Activated CD4-positive, alpha-beta memory T cell treated with anti-CD3 and anti-CD28 coated beads, Interleukin-2, amount 10 ng/mL, durations not matched to agents 7 days and 5 days (primary cell): ENCODE data around the gene LAMA2. TPM values are rescaled to one million over a fixed set of nuclear protein-coding genes. Genes with fewer than 3 reads are reported as not detected.

Source experiments
- CTCF ChIA-PET: fragments of 350-600 bp; sonication (Branson Sonifier 250); formaldehyde crosslinking; loops from one replicate; lab custom pipeline; 2021; ENCODE audit warnings: antibody characterized with exemption, inconsistent platforms; lab: Charles Lee
- POLR2A ChIA-PET: fragments of 350-600 bp; sonication (Branson Sonifier 250); formaldehyde crosslinking; loops from one replicate; lab custom pipeline; 2021; ENCODE audit warnings: antibody characterized with exemption; lab: Charles Lee
- DNase-seq: peaks from one replicate; pipeline ENCODE4 v3.0.0-alpha.2; 2020
- H3K27ac Mint-ChIP-seq: one replicate; pipeline ENCODE4 v1.8.0; 2021; ENCODE audit warnings: mild to moderate bottlenecking, mixed read lengths
- H3K27me3 Mint-ChIP-seq: one replicate; pipeline ENCODE4 v1.8.0; 2021; ENCODE audit warnings: mixed read lengths
- H3K36me3 Mint-ChIP-seq: one replicate; pipeline ENCODE4 v1.8.0; 2021; ENCODE audit warnings: low read depth, mixed read lengths
- H3K4me1 Mint-ChIP-seq: one replicate; pipeline ENCODE4 v1.8.0; 2021; ENCODE audit warnings: mixed read lengths
- H3K4me3 Mint-ChIP-seq: one replicate; pipeline ENCODE4 v1.8.0; 2021; ENCODE audit warnings: mild to moderate bottlenecking, mixed read lengths
- H3K9me3 Mint-ChIP-seq: one replicate; pipeline ENCODE4 v1.8.0; 2021; ENCODE audit warnings: mixed read lengths
- total RNA-seq, 2 experiments: library from RNA; stranded (reverse); gene quantifications; one replicate each; pipeline ENCODE4 v1.2.3, GENCODE V29; 2021

The LAMA2 gene
- total RNA-seq, 2 experiments from 2014 or later = 0.15 to 0.53 TPM

DNA sequence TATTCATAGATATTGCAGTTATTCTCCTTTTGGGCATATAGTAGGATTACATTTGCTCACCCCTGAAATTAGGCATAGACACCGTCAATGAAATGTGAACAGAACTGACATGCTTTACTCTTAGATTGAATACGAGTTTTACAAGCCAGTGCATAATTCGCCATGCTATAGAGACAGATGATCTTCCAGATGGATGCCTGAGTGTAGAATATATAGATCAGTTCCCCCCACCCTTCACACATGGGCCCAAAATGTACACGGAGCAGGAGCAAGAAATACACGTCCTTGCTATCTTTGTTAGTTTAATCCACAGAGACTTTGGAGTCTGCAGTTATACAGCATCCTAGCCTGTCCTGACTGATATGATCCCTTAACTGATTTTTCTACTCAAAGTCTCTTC lies 47.4 kb downstream of the LAMA2 start:
- Mint-ChIP-seq H3K9me3 (no peaks in the 10 kb centered on the region), H3K27ac (no peak overlapping the region), H3K36me3 (no peaks in the 10 kb centered on the region), H3K4me1 (no peaks in the 10 kb centered on the region), H3K4me3 (no peak overlapping the region), H3K27me3 (no peaks in the 10 kb centered on the region)
- CTCF ChIA-PET = no interaction called here
- no peak for DNase-seq
- POLR2A ChIA-PET = no interaction called here

GRCh38 chr6:128932061-128932460 lies 49.1 kb downstream of the LAMA2 start:
- no peak for DNase-seq
- ChIA-PET POLR2A (no interaction called here), CTCF (no interaction called here)
- Mint-ChIP-seq H3K4me1 (no peaks in the 10 kb centered on the region), H3K4me3 (no peak overlapping the region), H3K9me3 (no peaks in the 10 kb centered on the region), H3K27ac (no peak overlapping the region), H3K27me3 (no peaks in the 10 kb centered on the region), H3K36me3 (no peaks in the 10 kb centered on the region)

DNA sequence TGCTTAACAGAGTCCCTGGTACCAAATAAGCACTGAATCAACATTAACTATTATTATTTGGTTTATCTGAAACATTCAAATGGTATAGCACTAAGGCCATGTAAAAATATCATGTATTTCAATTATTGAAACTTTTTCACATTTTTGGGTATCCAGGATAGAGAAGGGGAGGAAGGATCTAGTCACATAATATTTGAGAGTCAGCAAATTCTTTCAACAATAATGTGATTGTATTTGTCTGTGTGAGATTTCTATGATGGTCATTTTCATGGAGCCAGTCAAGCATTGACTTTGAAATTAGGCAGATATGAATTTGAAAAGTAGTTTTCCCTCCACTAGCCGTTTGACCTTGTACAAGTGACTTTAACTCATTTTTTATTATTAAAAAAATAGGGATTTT lies 67.9 kb downstream of the LAMA2 start:
- Mint-ChIP-seq H3K27ac (no peak overlapping the region), H3K4me3 (no peak overlapping the region), H3K4me1 (no peaks in the 10 kb centered on the region), H3K27me3 (no peaks in the 10 kb centered on the region), H3K36me3 (no peaks in the 10 kb centered on the region), H3K9me3 (no peaks in the 10 kb centered on the region)
- ChIA-PET POLR2A (no interaction called here), CTCF (no interaction called here)
- DNase-seq = no peak

DNA sequence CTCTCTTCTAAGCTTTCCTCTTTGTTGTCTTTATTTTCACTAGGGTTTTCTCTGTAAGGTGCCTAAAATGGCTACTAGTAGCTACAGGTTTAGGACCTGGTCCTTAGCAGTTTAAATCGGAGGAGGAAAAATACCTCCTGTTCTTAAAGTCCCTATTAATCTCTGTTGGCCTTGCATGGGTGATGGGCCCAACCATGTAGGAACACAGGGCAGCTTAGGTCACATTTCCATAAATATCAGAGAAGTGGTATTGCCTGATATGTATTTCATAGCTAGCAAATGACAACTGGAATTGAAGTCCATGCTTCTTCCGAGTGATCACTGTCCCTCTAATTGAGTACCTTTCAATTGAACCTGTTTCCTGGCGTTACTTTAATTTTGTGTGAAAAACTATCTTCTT lies 70.0 kb downstream of the LAMA2 start:
- Mint-ChIP-seq H3K4me1 (no peaks in the 10 kb centered on the region), H3K27ac (no peak overlapping the region), H3K27me3 (no peaks in the 10 kb centered on the region), H3K4me3 (no peak overlapping the region), H3K36me3 (no peaks in the 10 kb centered on the region), H3K9me3 (no peaks in the 10 kb centered on the region)
- CTCF ChIA-PET = no interaction called here
- no peak for DNase-seq
- POLR2A ChIA-PET = no interaction called here

DNA sequence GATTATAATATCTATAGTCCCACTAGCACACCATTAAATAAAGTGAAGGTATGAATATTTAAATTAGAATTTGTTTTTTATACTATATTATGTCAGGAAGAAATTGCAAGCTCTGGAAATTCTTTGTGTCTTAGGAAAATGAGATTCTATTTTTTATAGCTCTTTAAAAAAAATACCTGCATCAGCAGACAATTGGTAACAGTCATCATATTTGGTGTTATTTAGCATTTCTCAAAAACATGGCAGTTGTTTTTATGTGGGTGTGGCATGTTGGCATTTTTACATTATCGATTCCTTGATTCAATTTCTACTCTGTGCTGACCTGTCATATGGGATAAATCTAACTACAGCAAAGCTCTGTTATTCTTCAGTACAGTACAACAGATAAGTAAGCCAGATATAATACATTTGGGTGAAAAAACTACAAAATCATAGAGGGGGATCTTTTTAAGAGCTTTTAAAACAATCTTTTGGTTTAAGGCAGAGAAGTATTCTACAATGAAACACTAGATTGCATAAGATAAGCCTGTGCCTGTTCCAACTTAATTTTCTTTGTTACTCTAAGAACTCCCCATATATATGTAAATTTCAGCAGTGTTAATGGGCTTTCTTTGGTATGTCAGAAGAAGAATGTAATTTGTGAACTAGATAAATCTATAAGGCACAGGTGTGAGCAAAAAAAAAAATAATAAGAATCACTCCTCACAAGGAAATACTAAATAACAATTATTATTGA lies 71.5 kb downstream of the LAMA2 start:
- no peak overlapping the region for H3K4me3 Mint-ChIP-seq
- CTCF ChIA-PET = no interaction called here
- POLR2A ChIA-PET = no interaction called here
- H3K9me3 Mint-ChIP-seq = no peaks in the 10 kb centered on the region
- DNase-seq = no peak
- no peaks in the 10 kb centered on the region for H3K27me3 Mint-ChIP-seq
- no peaks in the 10 kb centered on the region for H3K4me1 Mint-ChIP-seq
- no peaks in the 10 kb centered on the region for H3K36me3 Mint-ChIP-seq
- H3K27ac Mint-ChIP-seq = no peak overlapping the region

DNA sequence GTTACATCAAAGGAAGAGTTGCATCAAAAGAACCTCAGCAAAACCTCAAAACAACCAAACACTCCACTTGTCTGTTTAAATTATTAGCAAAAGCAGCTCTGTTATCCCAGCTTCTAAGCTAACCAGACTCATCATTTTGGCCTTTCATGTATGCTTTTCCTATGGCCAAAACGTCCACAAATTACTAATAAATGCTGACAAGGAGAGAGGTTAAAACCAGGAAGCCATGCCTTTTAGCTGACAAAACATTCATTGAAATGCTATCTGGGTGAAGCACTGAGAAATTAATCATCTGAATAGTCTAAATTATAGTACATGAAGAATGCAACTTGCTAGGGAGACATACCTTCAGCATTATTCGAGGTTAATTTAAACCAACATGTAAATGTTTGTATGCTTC lies 80.6 kb downstream of the LAMA2 start:
- Mint-ChIP-seq H3K27ac (no peak overlapping the region), H3K4me1 (no peaks in the 10 kb centered on the region), H3K4me3 (no peak overlapping the region), H3K27me3 (no peaks in the 10 kb centered on the region), H3K9me3 (no peaks in the 10 kb centered on the region), H3K36me3 (no peaks in the 10 kb centered on the region)
- no peak for DNase-seq
- POLR2A ChIA-PET = no interaction called here
- CTCF ChIA-PET = no interaction called here

DNA sequence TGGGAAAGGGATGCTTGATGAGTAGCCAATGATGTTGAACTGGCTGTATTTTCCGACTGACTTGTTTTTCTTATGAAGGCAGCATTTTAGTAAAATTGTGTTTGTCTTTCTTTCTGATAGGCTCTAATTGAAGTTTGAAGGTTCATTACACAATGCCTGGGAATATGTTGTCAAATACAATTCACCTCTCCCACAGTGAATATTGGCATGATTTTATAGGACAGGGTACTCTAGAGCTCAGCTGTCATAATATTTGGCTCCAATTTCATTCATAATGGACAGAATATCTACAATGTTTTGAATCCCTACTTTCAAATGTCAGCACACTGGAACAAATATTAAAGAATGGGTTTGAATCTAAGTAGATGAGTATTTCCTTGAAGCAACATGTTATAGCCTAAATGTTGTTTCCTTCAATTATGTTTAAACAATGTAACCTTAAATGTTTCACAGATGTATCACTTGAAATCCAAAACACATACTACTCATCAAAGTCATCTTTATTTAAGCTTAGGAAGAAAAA lies 81.4 kb downstream of the LAMA2 start:
- Mint-ChIP-seq H3K27me3 (no peaks in the 10 kb centered on the region), H3K27ac (no peak overlapping the region), H3K36me3 (no peaks in the 10 kb centered on the region), H3K9me3 (no peaks in the 10 kb centered on the region), H3K4me3 (no peak overlapping the region), H3K4me1 (no peaks in the 10 kb centered on the region)
- ChIA-PET CTCF (no interaction called here), POLR2A (no interaction called here)
- no peak for DNase-seq

GRCh38 chr6:128964771-128965170 lies 81.8 kb downstream of the LAMA2 start:
- H3K27ac Mint-ChIP-seq = no peak overlapping the region

GRCh38 chr6:128966934-128967333 lies 84.0 kb downstream of the LAMA2 start:
- ChIA-PET POLR2A (no interaction called here), CTCF (interaction anchor here (1.0 kb wide), 1 partner anchor 8 kb away, joined by 3 read pairs; no protein-coding TSS in a partner anchor)
- Mint-ChIP-seq H3K27ac (no peak overlapping the region), H3K4me1 (no peaks in the 10 kb centered on the region), H3K27me3 (no peaks in the 10 kb centered on the region), H3K9me3 (no peaks in the 10 kb centered on the region), H3K4me3 (no peak overlapping the region), H3K36me3 (no peaks in the 10 kb centered on the region)
- no peak for DNase-seq

More at GRCh38 chr6:128964771-128965170, 81.8 kb downstream of the LAMA2 start:
- DNase-seq = no peak
- Mint-ChIP-seq H3K36me3 (no peaks in the 10 kb centered on the region), H3K4me3 (no peak overlapping the region), H3K4me1 (no peaks in the 10 kb centered on the region), H3K9me3 (no peaks in the 10 kb centered on the region), H3K27me3 (no peaks in the 10 kb centered on the region)
- CTCF ChIA-PET = no interaction called here
- POLR2A ChIA-PET = no interaction called here

- DNase-seq = no peak
- ChIA-PET POLR2A (no interaction called here), CTCF (no interaction called here)
- Mint-ChIP-seq H3K4me1 (no peaks in the 10 kb centered on the region), H3K4me3 (no peak overlapping the region), H3K27ac (no peak overlapping the region), H3K9me3 (no peaks in the 10 kb centered on the region), H3K36me3 (no peaks in the 10 kb centered on the region), H3K27me3 (no peaks in the 10 kb centered on the region)
Observed at GRCh38 chr6:128979071-128979470, 96.1 kb downstream of the LAMA2 start.

DNA sequence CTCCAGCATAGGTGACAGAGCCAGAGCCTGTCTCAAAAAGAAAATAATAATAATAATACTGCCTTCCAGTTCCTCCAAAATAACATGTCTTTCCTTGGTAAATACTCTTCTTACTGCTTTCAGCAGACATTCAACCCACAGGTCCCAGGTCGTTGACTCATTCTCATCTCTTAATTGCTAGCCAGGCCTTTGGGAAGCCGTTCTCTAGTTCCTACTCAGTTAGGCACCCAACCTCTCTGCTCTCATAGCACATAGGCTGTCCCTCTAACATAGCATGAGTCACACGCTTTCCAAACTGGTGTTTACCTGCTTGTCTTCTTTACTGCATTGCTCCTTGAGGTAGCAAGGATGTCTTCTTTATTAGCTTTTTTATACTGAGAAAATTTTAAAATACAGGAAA lies 98.8 kb downstream of the LAMA2 start:
- Mint-ChIP-seq H3K27ac (no peak overlapping the region), H3K4me3 (no peak overlapping the region), H3K27me3 (peaks cover 2% of the 10 kb centered on the region), H3K9me3 (no peaks in the 10 kb centered on the region), H3K36me3 (no peaks in the 10 kb centered on the region), H3K4me1 (no peaks in the 10 kb centered on the region)
- DNase-seq = no peak
- ChIA-PET CTCF (no interaction called here), POLR2A (no interaction called here)

GRCh38 chr6:128990360-128990759 lies 107.4 kb downstream of the LAMA2 start:
- no peak for DNase-seq
- no peaks in the 10 kb centered on the region for H3K9me3 Mint-ChIP-seq
- no peak overlapping the region for H3K4me3 Mint-ChIP-seq
- no peaks in the 10 kb centered on the region for H3K36me3 Mint-ChIP-seq
- no peaks in the 10 kb centered on the region for H3K27me3 Mint-ChIP-seq
- no peaks in the 10 kb centered on the region for H3K4me1 Mint-ChIP-seq
- CTCF ChIA-PET = no interaction called here
- H3K27ac Mint-ChIP-seq = no peak overlapping the region
- POLR2A ChIA-PET = no interaction called here

DNA sequence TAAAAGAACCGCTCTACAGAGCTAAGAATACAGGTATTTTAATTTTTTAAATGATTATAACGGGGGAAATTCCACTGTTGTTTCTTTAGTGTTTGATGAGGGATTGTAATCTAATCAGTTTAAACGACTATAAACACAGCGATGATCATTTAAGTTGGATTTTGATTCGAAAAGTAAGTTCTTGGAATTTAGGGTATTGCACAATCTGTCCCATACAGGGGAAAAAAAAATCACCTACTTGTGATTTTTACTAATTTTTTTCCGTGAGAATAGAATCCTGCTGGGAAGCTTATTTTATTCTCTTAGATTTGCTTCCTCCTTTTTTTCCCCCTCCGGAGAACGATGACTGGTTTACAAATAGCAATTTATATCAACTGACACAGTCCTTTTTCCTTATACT lies 108.0 kb downstream of the LAMA2 start:
- Mint-ChIP-seq H3K27me3 (no peaks in the 10 kb centered on the region), H3K27ac (no peak overlapping the region), H3K9me3 (no peaks in the 10 kb centered on the region), H3K36me3 (no peaks in the 10 kb centered on the region), H3K4me3 (no peak overlapping the region), H3K4me1 (no peaks in the 10 kb centered on the region)
- CTCF ChIA-PET = no interaction called here
- no peak for DNase-seq
- POLR2A ChIA-PET = no interaction called here

- H3K4me1 Mint-ChIP-seq = no peaks in the 10 kb centered on the region
- no peaks in the 10 kb centered on the region for H3K27me3 Mint-ChIP-seq
- peaks cover 5% of the 10 kb centered on the region for H3K9me3 Mint-ChIP-seq
- no peak overlapping the region for H3K27ac Mint-ChIP-seq
- H3K36me3 Mint-ChIP-seq = no peaks in the 10 kb centered on the region
- no peak for DNase-seq
- ChIA-PET CTCF (no interaction called here), POLR2A (no interaction called here)
- no peak overlapping the region for H3K4me3 Mint-ChIP-seq
Observed at GRCh38 chr6:128993166-128993565, 110.2 kb downstream of the LAMA2 start.
